GM10248 (cell line): ENCODE data around the gene POLR1C.
"Not testable (repeated sequence)": the region's sequence is repeated elsewhere in the genome, so short reads cannot be mapped to it uniquely, and the experiment has no call there.

Experiments
- CTCF ChIA-PET: fragments of 300-600 bp; sonication (Branson Sonifier 250); formaldehyde crosslinking; extraction: SDS; loops from one replicate; lab custom pipeline; 2021; ENCODE audit warnings: antibody characterized with exemption; lab: Yijun Ruan, JAX
- POLR2A ChIA-PET: fragments of 350-650 bp; sonication (Branson Sonifier 250); formaldehyde crosslinking; extraction: SDS; loops from one replicate; lab custom pipeline; 2020; ENCODE audit warnings: antibody characterized with exemption; lab: Yijun Ruan, JAX
- DNase-seq: peaks from one replicate; pipeline ENCODE4 v3.0.0; 2012; ENCODE audit errors: extremely low spot score
- CTCF ChIP-seq: IDR thresholded peaks from 2 replicates; pipeline ENCODE4 v1.5.1; 2012; ENCODE audit warnings: mild to moderate bottlenecking, low read depth; ENCODE audit errors: extremely low read depth, missing control alignments, control extremely low read depth

The POLR1C gene

GRCh38 chr6:43516697-43517504, at the start of gene POLR1C, which contains the start of gene YIPF3:
TSS of gene POLR1C (plus strand) at chr6:43517089. CDS start at chr6:43517110, 21 bp downstream.
TSS of gene YIPF3 (minus strand) at chr6:43516926. CDS start at chr6:43516807, 119 bp downstream.
- ChIA-PET CTCF (interaction anchor here (1.4 to 8.0 kb wide), 4 partner anchors 10 to 288 kb away, joined by 3 to 56 read pairs (median 4); partner anchors contain the start of gene DNPH1), POLR2A (interaction anchor here (0.5 to 1.1 kb wide), 2 partner anchors 9 to 37 kb away, joined by 3 read pairs; no protein-coding TSS in a partner anchor)
- DNase-seq: peak; percentile 98
- no peak for TF ChIP-seq CTCF

GRCh38 chr6:43467265-43467664, 49.6 kb upstream of the POLR1C start:
- DNase-seq, POLR2A ChIA-PET: not testable (repeated sequence)
- CTCF ChIA-PET: interaction anchor here (0.6 to 1.1 kb wide), 2 partner anchors 12 to 25 kb away, joined by 3 to 4 read pairs; partner anchors contain the start of gene DLK2

GRCh38 chr6:43467752-43468151, 49.1 kb upstream of the POLR1C start:
- POLR2A ChIA-PET: no interaction called here
- no peak for TF ChIP-seq CTCF
- CTCF ChIA-PET: interaction anchor here (0.6 to 1.6 kb wide), 3 partner anchors 13 to 239 kb away, joined by 3 to 4 read pairs (median 3); partner anchors contain the start of genes DLK2 and DNPH1
- no peak for DNase-seq

GRCh38 chr6:43468240-43468639, 48.6 kb upstream of the POLR1C start:
- CTCF ChIA-PET: interaction anchor here (0.6 to 1.6 kb wide), 3 partner anchors 13 to 239 kb away, joined by 3 to 4 read pairs (median 3); partner anchors contain the start of genes DLK2 and DNPH1
- POLR2A ChIA-PET: no interaction called here
- no peak for DNase-seq
- no peak for TF ChIP-seq CTCF

GRCh38 chr6:43468748-43469681, 47.9 kb upstream of the POLR1C start:
- POLR2A ChIA-PET: no interaction called here

More at GRCh38 chr6:43468748-43469681, 47.9 kb upstream of the POLR1C start:
- no peak for TF ChIP-seq CTCF
- CTCF ChIA-PET: interaction anchor here (1.0 to 2.7 kb wide), 3 partner anchors 11 to 240 kb away, joined by 3 to 11 read pairs (median 3); partner anchors contain the start of gene DNPH1
- no peak for DNase-seq
